Stimulated activated naive B cell treated with anti-CD40 and anti-IgM and Interleukin-4, amounts not matched to agents 10 μg/mL and 1 μg/mL and 100 μg/mL, for 72 hours (primary cell): ENCODE data around the gene COX4I1.

Source experiments
- ATAC-seq, 2 donors: fragments of 150-1000 bp; cut with Tn5 transposase; replicated peaks; 2 replicates each; pipeline ENCODE4 v1.10.0; 2021; ENCODE audit warnings: moderate library complexity in 1 of 2
- DNase-seq: peaks from one replicate; pipeline ENCODE4 v3.0.0; 2021
- H3K27ac Mint-ChIP-seq: one replicate; pipeline ENCODE4 v1.8.0; 2022; ENCODE audit warnings: mild to moderate bottlenecking, mixed read lengths
- H3K27me3 Mint-ChIP-seq, 2 donors: one replicate each; pipeline ENCODE4 v1.8.0; 2022; ENCODE audit warnings: mixed read lengths in 2 of 2
- H3K36me3 Mint-ChIP-seq, 2 donors: one replicate each; pipeline ENCODE4 v1.8.0; 2022; ENCODE audit warnings: mixed read lengths in 2 of 2, mild to moderate bottlenecking in 1 of 2
- H3K4me1 Mint-ChIP-seq, 2 donors: one replicate each; pipeline ENCODE4 v1.8.0; 2022; ENCODE audit warnings: mixed read lengths in 2 of 2, mild to moderate bottlenecking in 1 of 2
- H3K4me3 Mint-ChIP-seq, 2 donors: one replicate each; pipeline ENCODE4 v1.8.0; 2022; ENCODE audit warnings: mild to moderate bottlenecking in 2 of 2, mixed read lengths in 2 of 2, moderate library complexity in 1 of 2
- H3K9me3 Mint-ChIP-seq, 2 donors: one replicate each; pipeline ENCODE4 v1.8.0; 2022; ENCODE audit warnings: mixed read lengths in 2 of 2, mild to moderate bottlenecking in 1 of 2

The COX4I1 gene

DNA sequence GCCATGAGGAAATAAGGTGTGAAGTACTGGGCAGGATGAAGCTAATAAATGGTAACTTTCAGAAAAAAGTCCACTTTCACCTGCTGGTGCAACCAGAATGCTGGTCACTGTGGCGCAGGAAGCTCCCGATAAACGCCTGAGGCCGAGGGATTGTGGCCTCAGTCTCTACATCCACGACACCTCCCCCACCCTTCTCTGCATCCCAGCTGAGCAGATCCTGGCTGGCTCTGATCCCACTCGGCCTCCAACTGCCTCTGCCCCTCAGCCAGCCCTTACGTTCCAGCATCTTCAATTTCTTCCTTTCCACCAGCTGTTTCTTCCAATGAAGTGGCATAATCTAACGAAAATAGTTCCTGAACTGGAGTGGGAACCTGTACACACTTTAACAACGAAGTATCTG lies 49.5 kb downstream of the COX4I1 start:
- no peak overlapping the region for H3K4me3 Mint-ChIP-seq
- peaks cover 5 to 17% of the 10 kb centered on the region in 2 donors for H3K27me3 Mint-ChIP-seq
- H3K9me3 Mint-ChIP-seq, result no peaks in the 10 kb centered on the region
- no peak for DNase-seq
- no peak for ATAC-seq
- H3K4me1 Mint-ChIP-seq, result peaks cover 35 to 54% of the 10 kb centered on the region in 2 donors
- no peak overlapping the region for H3K27ac Mint-ChIP-seq
- H3K36me3 Mint-ChIP-seq, result peaks cover 0 to 4% of the 10 kb centered on the region in 2 donors

- H3K4me1 Mint-ChIP-seq, result peaks cover 39 to 54% of the 10 kb centered on the region in 2 donors
- H3K9me3 Mint-ChIP-seq, result no peaks in the 10 kb centered on the region
- no peak overlapping the region for H3K27ac Mint-ChIP-seq
- H3K4me3 Mint-ChIP-seq, result no peak overlapping the region
- H3K27me3 Mint-ChIP-seq, result peaks cover 5 to 17% of the 10 kb centered on the region in 2 donors
- ATAC-seq (no peak), DNase-seq (no peak)
- peaks cover 0 to 4% of the 10 kb centered on the region in 2 donors for H3K36me3 Mint-ChIP-seq
Measured at GRCh38 chr16:85849388-85849787, 49.9 kb downstream of the COX4I1 start.

DNA sequence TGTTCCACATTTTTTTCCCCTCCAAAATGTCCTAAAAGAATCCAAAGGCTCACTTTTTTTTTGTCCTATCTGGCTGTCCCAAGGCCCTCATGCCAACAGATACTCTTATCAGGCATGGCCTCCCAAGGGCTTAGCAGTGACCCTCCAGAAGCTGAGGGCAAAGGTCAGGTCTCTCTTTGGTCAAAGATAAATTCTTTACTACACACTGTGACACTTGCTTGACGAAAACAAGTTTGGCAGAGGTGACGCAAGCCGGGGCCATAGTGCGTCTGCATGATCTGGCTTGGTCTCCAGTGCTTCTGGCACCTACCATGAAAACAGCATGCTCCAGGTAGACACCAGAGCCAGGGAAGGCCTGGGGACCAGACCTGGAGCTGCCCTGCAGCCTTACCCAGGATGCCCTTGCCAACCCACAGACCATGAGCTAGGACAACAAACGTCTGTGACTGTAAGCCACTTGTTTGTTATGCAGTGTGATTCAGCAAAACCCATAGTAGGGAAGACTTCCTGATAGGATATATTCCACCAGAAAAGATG lies 50.9 kb downstream of the COX4I1 start:
- DNase-seq (no peak), ATAC-seq (no peak)
- H3K4me3 Mint-ChIP-seq, result no peak overlapping the region
- H3K27me3 Mint-ChIP-seq, result peaks cover 5 to 8% of the 10 kb centered on the region in 2 donors
- H3K4me1 Mint-ChIP-seq, result peaks cover 34 to 47% of the 10 kb centered on the region in 2 donors
- no peak overlapping the region for H3K27ac Mint-ChIP-seq
- no peaks in the 10 kb centered on the region for H3K9me3 Mint-ChIP-seq
- no peaks in the 10 kb centered on the region for H3K36me3 Mint-ChIP-seq

DNA sequence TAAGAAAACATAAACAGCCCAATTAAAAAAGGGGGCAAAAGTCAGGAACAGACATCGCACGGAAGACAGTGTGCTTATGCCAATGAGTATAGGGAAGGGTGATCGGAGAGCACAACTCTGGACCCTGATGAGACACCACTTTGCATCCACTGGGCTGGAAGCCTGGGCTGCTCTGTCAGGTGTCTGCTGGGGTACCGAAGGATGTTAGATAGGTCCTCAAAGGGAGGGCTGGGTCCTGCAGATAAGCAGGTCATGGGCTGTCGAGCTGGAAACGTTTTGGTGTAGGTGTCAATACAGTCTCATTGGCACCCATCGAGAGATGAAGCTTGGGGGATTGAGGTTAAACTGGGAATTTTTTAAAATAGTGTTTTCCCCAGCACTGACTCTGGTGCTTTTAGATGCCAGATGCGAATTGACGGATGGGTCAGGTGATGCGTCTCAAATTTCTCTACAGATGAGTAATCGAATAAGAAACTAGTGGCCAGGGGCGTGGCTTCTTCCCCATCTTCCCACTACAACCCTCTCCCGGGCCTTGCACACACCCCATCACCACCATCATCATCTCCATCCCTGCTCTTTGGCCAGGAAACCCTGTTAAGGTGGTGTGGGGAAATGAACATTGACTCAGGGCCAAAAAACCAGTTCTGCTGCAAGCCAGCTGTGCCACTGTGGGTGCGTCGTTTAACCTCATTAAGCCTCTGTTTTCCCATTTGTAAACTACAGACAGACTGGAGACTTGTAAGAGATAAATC lies 51.7 kb downstream of the COX4I1 start:
- Mint-ChIP-seq H3K36me3 (no peaks in the 10 kb centered on the region), H3K4me3 (no peak overlapping the region), H3K9me3 (no peaks in the 10 kb centered on the region), H3K27me3 (peaks cover 5 to 8% of the 10 kb centered on the region in 2 donors), H3K4me1 (peaks cover 39 to 53% of the 10 kb centered on the region in 2 donors), H3K27ac (no peak overlapping the region)
- peak in 1 of 2 donors; percentile 45 for ATAC-seq
- no peak for DNase-seq

GRCh38 chr16:85853547-85854545 lies 54.4 kb downstream of the COX4I1 start:
- no peak overlapping the region for H3K4me3 Mint-ChIP-seq
- DNase-seq (no peak), ATAC-seq (peak; percentile 44 to 63)
- H3K27ac Mint-ChIP-seq, result no peak overlapping the region
- no peaks in the 10 kb centered on the region for H3K27me3 Mint-ChIP-seq
- no peaks in the 10 kb centered on the region for H3K9me3 Mint-ChIP-seq
- H3K36me3 Mint-ChIP-seq, result no peaks in the 10 kb centered on the region
- peaks cover 44 to 58% of the 10 kb centered on the region in 2 donors for H3K4me1 Mint-ChIP-seq

DNA sequence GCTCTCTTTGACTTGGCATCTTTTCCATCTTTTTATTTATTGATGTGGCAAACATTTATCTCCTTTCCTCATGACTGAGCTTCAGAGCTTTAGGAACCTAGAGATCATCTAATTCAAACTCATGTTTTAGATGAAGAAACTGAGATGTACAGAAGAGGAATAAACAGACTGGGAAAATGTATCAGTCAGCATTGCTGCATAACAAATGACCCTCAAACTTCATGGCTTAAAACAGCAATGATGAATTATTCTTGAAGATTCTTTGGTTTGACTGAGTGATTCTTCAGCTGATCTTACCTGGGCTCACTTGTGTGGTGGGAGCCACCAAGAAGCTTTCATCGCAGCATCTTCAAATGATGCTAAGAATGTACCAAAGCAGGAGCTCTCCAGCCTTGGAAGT lies 55.4 kb downstream of the COX4I1 start:
- Mint-ChIP-seq H3K27ac (no peak overlapping the region), H3K4me1 (peaks cover 53 to 69% of the 10 kb centered on the region in 2 donors), H3K9me3 (no peaks in the 10 kb centered on the region), H3K4me3 (no peak overlapping the region), H3K27me3 (no peaks in the 10 kb centered on the region), H3K36me3 (no peaks in the 10 kb centered on the region)
- no peak for DNase-seq
- ATAC-seq, result no peak

GRCh38 chr16:85856079-85856478 lies 56.6 kb downstream of the COX4I1 start:
- Mint-ChIP-seq H3K27me3 (no peaks in the 10 kb centered on the region), H3K9me3 (no peaks in the 10 kb centered on the region), H3K36me3 (no peaks in the 10 kb centered on the region), H3K27ac (no peak overlapping the region), H3K4me1 (peaks cover 55 to 80% of the 10 kb centered on the region in 2 donors), H3K4me3 (peak overlapping the region in 1 of 2 donors; percentile 52)
- DNase-seq, result no peak
- no peak for ATAC-seq

- Mint-ChIP-seq H3K36me3 (no peaks in the 10 kb centered on the region), H3K27ac (no peak overlapping the region), H3K4me3 (peak overlapping the region in 1 of 2 donors; percentile 52), H3K27me3 (no peaks in the 10 kb centered on the region), H3K9me3 (no peaks in the 10 kb centered on the region), H3K4me1 (peaks cover 54 to 78% of the 10 kb centered on the region in 2 donors)
- ATAC-seq (peak; percentile 49 to 74), DNase-seq (no peak)
Measured at GRCh38 chr16:85856585-85856984, 57.1 kb downstream of the COX4I1 start.
